ENCODE measurements around the gene PSMG3. TPM values are rescaled to one million over a fixed set of nuclear protein-coding genes. Genes with fewer than 3 reads are reported as not detected.

PSMG3 gene
- total RNA-seq, 1 donor from 2014 or later: 31.7 TPM

- TF ChIP-seq CTCF (IDR thresholded peaks at IDR 0.05): no peak
- Mint-ChIP-seq H3K4me3 (ENCODE audit: unreplicated experiment) (no peak overlapping the region), H3K9me3 (ENCODE audit: low read depth) (no peaks in the 10 kb centered on the region), H3K27ac (ENCODE audit: unreplicated experiment) (no peak overlapping the region), H3K27me3 (ENCODE audit: low read depth) (peaks cover 54% of the 10 kb centered on the region), H3K4me1 (ENCODE audit: low read depth) (no peaks in the 10 kb centered on the region), H3K36me3 (ENCODE audit: low read depth) (no peaks in the 10 kb centered on the region)
- no peak for DNase-seq (ENCODE audit: low spot score)
Measured at GRCh38 chr7:1596181-1597043, 26.6 kb upstream of the PSMG3 start.

GRCh38 chr7:1595636-1596035, 25.8 kb upstream of the PSMG3 start:
- no peak for DNase-seq (ENCODE audit: low spot score)
- H3K4me3 Mint-ChIP-seq (ENCODE audit: unreplicated experiment): no peak overlapping the region
- H3K9me3 Mint-ChIP-seq (ENCODE audit: low read depth): no peaks in the 10 kb centered on the region
- no peaks in the 10 kb centered on the region for H3K36me3 Mint-ChIP-seq (ENCODE audit: low read depth)
- no peak for TF ChIP-seq CTCF (IDR thresholded peaks at IDR 0.05)
- no peak overlapping the region for H3K27ac Mint-ChIP-seq (ENCODE audit: unreplicated experiment)
- H3K27me3 Mint-ChIP-seq (ENCODE audit: low read depth): peaks cover 54% of the 10 kb centered on the region
- no peaks in the 10 kb centered on the region for H3K4me1 Mint-ChIP-seq (ENCODE audit: low read depth)

GRCh38 chr7:1595027-1595426, 25.2 kb upstream of the PSMG3 start:
- no peak overlapping the region for H3K27ac Mint-ChIP-seq (ENCODE audit: unreplicated experiment)
- DNase-seq (ENCODE audit: low spot score): no peak
- H3K27me3 Mint-ChIP-seq (ENCODE audit: low read depth): peaks cover 57% of the 10 kb centered on the region
- H3K9me3 Mint-ChIP-seq (ENCODE audit: low read depth): no peaks in the 10 kb centered on the region
- H3K4me3 Mint-ChIP-seq (ENCODE audit: unreplicated experiment): no peak overlapping the region
- no peaks in the 10 kb centered on the region for H3K36me3 Mint-ChIP-seq (ENCODE audit: low read depth)
- TF ChIP-seq CTCF (IDR thresholded peaks at IDR 0.05): no peak
- H3K4me1 Mint-ChIP-seq (ENCODE audit: low read depth): no peaks in the 10 kb centered on the region

GRCh38 chr7:1593904-1594421, 24.1 kb upstream of the PSMG3 start:
- H3K9me3 Mint-ChIP-seq (ENCODE audit: low read depth): peaks cover 1% of the 10 kb centered on the region
- H3K4me3 Mint-ChIP-seq (ENCODE audit: unreplicated experiment): no peak overlapping the region
- H3K27me3 Mint-ChIP-seq (ENCODE audit: low read depth): peaks cover 60% of the 10 kb centered on the region
- TF ChIP-seq CTCF (IDR thresholded peaks at IDR 0.05): no peak
- H3K4me1 Mint-ChIP-seq (ENCODE audit: low read depth): no peaks in the 10 kb centered on the region
- no peaks in the 10 kb centered on the region for H3K36me3 Mint-ChIP-seq (ENCODE audit: low read depth)
- H3K27ac Mint-ChIP-seq (ENCODE audit: unreplicated experiment): no peak overlapping the region
- no peak for DNase-seq (ENCODE audit: low spot score)

GRCh38 chr7:1593091-1593866, 23.4 kb upstream of the PSMG3 start:
- no peak for DNase-seq (ENCODE audit: low spot score)
- Mint-ChIP-seq H3K4me1 (ENCODE audit: low read depth) (no peaks in the 10 kb centered on the region), H3K9me3 (ENCODE audit: low read depth) (peaks cover 6% of the 10 kb centered on the region), H3K4me3 (ENCODE audit: unreplicated experiment) (no peak overlapping the region), H3K27ac (ENCODE audit: unreplicated experiment) (no peak overlapping the region), H3K36me3 (ENCODE audit: low read depth) (no peaks in the 10 kb centered on the region), H3K27me3 (ENCODE audit: low read depth) (peaks cover 60% of the 10 kb centered on the region)
- TF ChIP-seq CTCF (IDR thresholded peaks at IDR 0.05): peak; percentile 54
